ENCODE results near the gene TCF4. TPM values are rescaled to one million over a fixed set of nuclear protein-coding genes. Genes with fewer than 3 reads are reported as not detected.

The TCF4 gene
- total RNA-seq, 4 donors from 2014 or later, result 60.9 to 98.4 (median 83.4) TPM

DNA sequence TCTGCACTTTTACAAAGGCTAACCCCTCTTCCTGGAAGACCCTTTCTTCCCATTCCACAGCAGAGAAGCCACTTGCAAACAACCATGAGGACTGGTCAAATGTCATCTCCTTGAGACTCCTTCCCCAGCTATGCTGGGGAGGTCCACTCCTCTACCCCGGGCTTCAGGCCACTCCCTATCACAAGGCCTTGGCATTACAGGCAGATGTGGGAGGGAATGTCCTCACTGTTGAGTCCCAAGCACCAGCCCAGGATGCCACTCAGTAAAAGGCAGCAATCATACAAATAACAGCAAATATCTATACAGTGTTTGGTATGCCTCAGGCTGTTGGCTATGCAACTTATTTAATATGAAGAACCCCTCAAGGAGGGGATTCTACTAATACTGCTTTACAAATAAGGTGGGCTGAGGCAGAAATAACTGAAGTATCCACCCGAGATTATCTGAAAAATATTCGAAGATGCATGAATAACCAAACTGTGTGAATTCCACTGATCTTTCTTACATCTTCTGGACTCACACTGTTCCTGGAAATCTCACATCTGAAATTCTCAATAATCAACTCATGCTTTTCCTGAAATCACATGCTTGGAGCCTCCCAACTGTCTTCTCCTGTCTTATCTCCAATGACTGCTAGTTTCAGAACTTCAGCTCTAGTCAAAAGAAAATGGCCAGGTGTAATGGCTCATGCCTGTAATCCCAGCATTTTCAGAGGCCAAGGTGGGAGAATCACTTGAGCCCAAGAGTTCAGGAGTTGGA lies 226.3 kb downstream of the TCF4 start:
- TF ChIP-seq POLR2A (IDR thresholded peaks at IDR 0.05) (no peak), CTCF (IDR thresholded peaks at IDR 0.05) (no peak)
- intact Hi-C loops (cut with DNase I; ENCODE audit: low total_unique reads), result no loop called here
- DNase-seq (ENCODE audit: low spot score in 2 of 2), result no peak
- 87 to 95% methylated on average over 3 of the region's 3 CpGs for WGBS, 2 donors
- H3K4me3 ChIP-seq (ENCODE audit: low read depth, poor library complexity, severe bottlenecking), result no peak overlapping the region

DNA sequence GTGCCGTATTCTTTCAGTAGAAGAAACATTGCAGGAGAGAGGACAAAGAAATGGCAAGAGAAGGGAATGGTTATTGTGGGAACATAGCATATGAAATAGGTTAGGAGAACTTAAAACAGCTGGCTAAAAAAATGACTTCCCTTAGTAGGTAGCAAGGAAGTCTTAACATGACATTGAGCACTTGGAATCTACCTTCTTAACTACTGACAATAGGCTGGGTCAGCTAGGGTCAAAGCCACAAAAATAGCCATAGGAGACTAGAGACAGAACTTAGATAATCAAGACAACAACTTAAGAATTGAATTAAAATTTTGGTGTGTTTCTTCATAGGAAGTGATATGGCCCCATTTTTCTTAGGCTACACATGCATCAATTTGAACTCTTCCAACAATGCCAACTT lies 227.9 kb downstream of the TCF4 start:
- WGBS, 2 donors, result 81 to 93% methylated on average over 1 of the region's 1 CpG
- DNase-seq (ENCODE audit: low spot score in 2 of 2), result no peak
- TF ChIP-seq POLR2A (IDR thresholded peaks at IDR 0.05), result no peak
- TF ChIP-seq CTCF (IDR thresholded peaks at IDR 0.05), result no peak
- intact Hi-C loops (cut with DNase I; ENCODE audit: low total_unique reads), result no loop called here
- H3K4me3 ChIP-seq (ENCODE audit: low read depth, poor library complexity, severe bottlenecking), result no peak overlapping the region

- no peak overlapping the region for H3K4me3 ChIP-seq (ENCODE audit: low read depth, poor library complexity, severe bottlenecking)
- intact Hi-C loops (cut with DNase I; ENCODE audit: low total_unique reads), result no loop called here
- WGBS, 2 donors, result 96 to 99% methylated on average over 3 of the region's 3 CpGs
- no peak for TF ChIP-seq CTCF (IDR thresholded peaks at IDR 0.05)
- no peak for DNase-seq (ENCODE audit: low spot score in 2 of 2)
Measured at GRCh38 chr18:55356815-55357214, 231.2 kb downstream of the TCF4 start.

DNA sequence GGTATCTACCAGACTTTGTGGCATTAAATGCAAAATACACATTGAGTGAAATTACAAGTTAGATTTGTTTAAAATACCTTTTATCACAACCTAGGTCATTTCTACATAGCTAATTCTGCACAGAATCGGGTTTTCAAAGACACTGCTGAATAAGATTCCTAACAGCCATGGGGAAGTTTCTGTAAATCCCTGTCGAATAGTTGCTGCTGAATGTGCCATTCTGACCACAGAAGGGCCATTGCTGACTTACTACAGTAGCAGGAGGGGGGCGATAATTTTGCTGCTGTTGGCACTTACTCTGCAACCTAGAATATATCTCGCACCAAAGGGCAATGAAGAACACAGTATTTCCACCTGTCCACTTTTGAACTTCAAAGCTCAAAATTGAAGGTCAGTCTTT lies 232.8 kb downstream of the TCF4 start:
- intact Hi-C loops (cut with DNase I; ENCODE audit: low total_unique reads), result no loop called here
- WGBS, 2 donors, result 68 to 79% methylated on average over 4 of the region's 4 CpGs
- TF ChIP-seq CTCF (IDR thresholded peaks at IDR 0.05), result no peak
- TF ChIP-seq POLR2A (IDR thresholded peaks at IDR 0.05), result no peak
- no peak overlapping the region for H3K4me3 ChIP-seq (ENCODE audit: low read depth, poor library complexity, severe bottlenecking)
- no peak for DNase-seq (ENCODE audit: low spot score in 2 of 2)

DNA sequence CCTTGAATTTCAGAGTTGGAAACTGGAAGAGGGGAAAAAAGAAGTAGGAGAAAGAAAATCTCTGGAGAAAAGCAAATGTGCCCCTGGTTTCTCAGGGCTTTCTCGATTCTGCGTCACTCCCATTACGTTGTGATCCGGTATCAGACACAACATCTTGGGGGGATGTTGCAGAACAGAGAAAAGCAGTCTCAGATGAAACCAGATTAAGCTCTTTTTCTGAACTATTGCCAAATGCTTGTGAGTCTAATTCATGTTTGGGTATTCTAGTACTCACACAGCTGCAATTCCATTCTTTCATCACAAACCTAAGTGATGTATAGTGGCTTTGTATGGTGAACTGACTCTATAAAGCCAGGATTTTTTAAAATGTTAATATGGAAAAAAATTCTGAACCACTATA lies 233.2 kb downstream of the TCF4 start:
- intact Hi-C loops (cut with DNase I; ENCODE audit: low total_unique reads), result no loop called here
- no peak for DNase-seq (ENCODE audit: low spot score in 2 of 2)
- 74 to 91% methylated on average over 4 of the region's 4 CpGs for WGBS, 2 donors
- no peak overlapping the region for H3K4me3 ChIP-seq (ENCODE audit: low read depth, poor library complexity, severe bottlenecking)
- TF ChIP-seq CTCF (IDR thresholded peaks at IDR 0.05), result no peak
- TF ChIP-seq POLR2A (IDR thresholded peaks at IDR 0.05), result no peak

DNA sequence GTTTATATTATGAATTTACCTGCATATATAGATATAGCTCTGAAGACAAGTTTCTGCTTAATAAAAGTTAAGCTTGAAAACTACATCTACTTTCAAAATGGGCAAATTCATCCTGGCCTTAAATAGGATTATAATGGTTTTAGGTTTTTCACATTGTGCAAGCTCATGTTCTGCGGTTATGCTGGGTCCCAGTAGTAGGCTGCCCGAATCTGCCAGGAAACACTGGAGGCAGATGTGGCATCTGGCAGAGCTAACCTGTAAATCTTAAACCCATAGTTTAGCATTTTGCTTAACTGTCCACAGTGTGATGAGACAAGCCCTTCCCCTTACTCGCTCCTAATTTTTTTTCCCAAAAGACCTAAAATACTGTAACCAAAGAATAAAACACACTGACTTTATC lies 234.2 kb downstream of the TCF4 start:
- WGBS, 2 donors, result 55 to 60% methylated on average over 3 of the region's 3 CpGs
- intact Hi-C loops (cut with DNase I; ENCODE audit: low total_unique reads), result no loop called here

More for the DNA sequence above, 234.2 kb downstream of the TCF4 start:
- TF ChIP-seq CTCF (IDR thresholded peaks at IDR 0.05) (no peak), POLR2A (IDR thresholded peaks at IDR 0.05) (no peak)
- H3K4me3 ChIP-seq (ENCODE audit: low read depth, poor library complexity, severe bottlenecking), result no peak overlapping the region
- DNase-seq (ENCODE audit: low spot score in 2 of 2), result no peak
